NCI-H345 (cell line): ENCODE measurements around the gene IGFN1.
"Not testable (repeated sequence)": the region's sequence is repeated elsewhere in the genome, so short reads cannot be mapped to it uniquely, and the experiment has no call there.

ENCODE experiments used
- DNase-seq: peaks from one replicate; lab custom pipeline; 2025; lab: John Stamatoyannopoulos, UW

IGFN1 gene

DNA sequence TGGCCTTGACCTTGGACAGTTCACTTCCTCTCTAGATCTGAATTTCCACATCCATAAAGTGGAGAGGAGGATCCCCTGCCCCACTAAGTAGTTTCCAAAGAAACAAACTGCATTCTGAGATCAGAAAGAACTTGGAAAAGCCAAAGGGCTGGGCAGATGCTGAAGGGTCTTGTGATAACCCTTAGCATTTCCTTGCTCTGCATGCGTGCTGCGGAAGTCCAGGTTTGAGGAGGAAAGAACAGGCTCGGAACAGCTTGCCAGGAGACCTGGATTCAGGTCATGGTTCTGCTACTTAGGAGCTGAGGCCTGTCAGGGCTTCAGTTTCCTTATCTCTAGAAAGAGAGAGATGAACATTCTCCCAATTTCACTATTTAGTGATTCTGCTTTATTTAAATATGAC is 27.2 kb downstream of the IGFN1 start:
- no peak for DNase-seq

- no peak for DNase-seq
These were observed 27.8 kb downstream of the IGFN1 start for GRCh38 chr1:201218409-201218808.

GRCh38 chr1:201219481-201220387 is 29.1 kb downstream of the IGFN1 start:
- peak; percentile 49 for DNase-seq

GRCh38 chr1:201220388-201220715 is 29.7 kb downstream of the IGFN1 start:
- DNase-seq, result no peak

DNA sequence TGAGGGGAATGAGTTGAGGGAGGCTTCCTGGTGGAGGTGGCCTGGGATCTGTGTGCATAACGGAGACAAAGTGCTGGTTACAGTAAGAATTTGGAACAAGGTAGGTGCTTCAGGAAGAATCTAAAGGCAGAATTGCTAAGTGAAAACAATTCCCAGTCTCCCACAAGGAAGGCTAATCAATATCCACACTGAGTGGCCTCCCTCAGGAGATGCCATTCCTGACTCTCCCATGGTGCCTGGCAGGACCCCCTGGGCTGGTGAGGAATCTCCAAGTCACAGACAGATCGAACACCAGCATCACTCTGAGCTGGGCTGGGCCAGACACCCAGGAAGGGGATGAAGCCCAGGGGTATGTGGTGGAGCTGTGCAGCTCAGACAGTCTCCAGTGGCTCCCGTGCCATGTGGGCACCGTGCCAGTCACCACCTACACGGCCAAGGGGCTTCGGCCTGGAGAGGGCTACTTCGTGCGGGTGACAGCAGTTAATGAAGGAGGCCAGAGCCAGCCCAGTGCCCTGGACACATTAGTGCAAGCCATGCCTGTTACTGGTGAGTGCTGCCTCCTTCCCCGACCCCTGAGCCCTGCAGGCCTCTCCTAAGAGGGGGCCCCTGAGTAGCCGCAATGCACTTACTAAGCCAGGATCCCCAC is 30.7 kb downstream of the IGFN1 start:
- no peak for DNase-seq

GRCh38 chr1:201222125-201222524 is 31.5 kb downstream of the IGFN1 start:
- no peak for DNase-seq

GRCh38 chr1:201223852-201224665 is 33.4 kb downstream of the IGFN1 start:
- DNase-seq, result no peak

- DNase-seq, result no peak
These were observed 34.2 kb downstream of the IGFN1 start for GRCh38 chr1:201224666-201225370.

- DNase-seq, result no peak
These were observed 35.5 kb downstream of the IGFN1 start for GRCh38 chr1:201226178-201226514.

DNA sequence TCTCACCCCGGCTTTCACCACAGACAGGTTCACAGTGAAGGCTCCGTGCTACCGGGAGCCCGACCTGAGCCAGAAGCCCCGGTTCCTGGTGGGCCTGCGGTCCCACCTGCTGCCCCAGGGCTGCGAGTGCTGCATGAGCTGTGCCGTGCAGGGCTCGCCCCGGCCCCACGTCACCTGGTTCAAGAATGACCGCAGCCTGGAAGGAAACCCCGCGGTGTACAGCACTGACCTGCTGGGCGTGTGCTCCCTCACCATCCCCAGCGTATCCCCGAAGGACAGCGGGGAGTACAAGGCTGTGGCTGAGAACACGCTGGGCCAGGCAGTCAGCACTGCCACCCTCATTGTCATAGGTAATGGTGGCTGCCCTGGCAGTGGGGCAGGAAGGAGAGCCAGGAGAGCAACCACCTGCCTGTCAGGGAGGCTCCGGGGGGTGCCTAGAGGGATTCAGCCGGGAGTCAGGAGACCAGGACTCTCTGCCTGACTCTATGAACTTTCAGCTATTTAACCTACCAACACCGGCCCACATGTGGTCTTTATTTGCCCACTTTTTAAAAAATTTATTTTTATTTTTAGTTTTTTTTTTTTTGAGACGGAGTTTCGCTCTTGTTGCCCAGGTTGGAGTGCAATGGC is 36.4 kb downstream of the IGFN1 start:
- no peak for DNase-seq

DNA sequence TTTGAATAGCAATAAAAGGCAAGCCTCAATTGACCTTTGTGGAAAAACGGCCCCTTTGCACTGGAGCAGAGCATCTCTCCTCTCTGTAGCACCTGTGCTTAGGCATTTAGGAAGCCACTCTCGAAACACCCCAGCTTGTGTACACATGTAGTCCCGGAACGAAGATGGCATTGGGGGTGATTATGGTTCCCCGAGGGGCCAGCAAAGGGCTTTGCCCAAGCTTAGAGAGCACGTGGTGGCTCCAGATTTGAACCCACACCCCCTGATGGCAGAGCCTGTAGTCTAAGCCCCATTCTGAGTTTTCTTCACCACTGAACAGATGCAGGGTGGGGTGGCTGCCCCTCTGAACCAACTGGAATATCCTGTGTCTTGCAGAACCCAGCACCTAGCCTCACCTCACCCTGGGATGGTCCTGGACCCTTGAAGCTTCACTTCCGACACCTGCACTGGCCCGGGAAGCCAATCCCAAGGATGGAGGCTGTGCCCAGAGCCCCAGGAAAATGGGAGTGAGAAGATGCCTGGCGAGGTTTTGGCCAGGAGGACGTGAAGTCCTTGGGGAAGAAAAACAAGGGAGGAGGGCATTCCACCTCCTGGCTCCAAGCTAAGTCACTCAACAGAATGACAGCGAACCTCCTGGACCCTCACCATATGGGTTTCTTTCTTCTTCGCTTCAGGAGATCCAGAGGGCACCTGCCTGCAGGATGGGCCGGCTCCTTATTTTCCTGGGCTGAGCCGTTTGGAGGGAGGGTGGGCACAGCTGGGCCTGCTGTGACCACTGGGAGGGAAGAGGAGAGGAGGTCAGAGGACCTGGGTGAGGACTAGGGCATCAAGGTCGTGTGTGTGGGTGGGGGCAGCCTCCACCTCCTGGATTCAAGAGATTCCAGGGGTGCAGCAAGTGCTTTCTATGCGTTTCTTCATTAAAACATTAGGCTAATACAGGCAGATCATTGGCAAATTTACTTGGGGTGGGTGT is 37.7 kb downstream of the IGFN1 start:
- no peak for DNase-seq

DNA sequence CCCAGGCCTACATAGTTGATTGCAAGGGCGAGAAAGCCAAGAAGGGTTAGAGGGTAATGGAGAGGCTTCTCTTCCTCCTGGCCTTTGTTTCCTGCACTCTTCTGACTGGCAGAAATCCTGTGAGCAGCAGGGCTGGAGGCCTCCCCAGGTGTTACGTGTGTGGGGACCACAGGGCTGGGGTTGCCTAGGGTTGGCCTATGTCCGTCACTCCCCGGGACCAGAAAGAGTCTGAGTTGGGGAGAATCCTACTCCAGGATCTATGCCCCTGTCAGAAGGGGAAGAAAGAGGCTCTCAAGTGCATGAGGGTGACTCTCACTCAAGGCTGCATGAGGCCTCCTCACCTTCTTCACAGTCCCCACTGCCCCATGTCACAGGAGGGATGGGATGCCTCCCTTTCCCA is 38.5 kb downstream of the IGFN1 start:
- no peak for DNase-seq

DNA sequence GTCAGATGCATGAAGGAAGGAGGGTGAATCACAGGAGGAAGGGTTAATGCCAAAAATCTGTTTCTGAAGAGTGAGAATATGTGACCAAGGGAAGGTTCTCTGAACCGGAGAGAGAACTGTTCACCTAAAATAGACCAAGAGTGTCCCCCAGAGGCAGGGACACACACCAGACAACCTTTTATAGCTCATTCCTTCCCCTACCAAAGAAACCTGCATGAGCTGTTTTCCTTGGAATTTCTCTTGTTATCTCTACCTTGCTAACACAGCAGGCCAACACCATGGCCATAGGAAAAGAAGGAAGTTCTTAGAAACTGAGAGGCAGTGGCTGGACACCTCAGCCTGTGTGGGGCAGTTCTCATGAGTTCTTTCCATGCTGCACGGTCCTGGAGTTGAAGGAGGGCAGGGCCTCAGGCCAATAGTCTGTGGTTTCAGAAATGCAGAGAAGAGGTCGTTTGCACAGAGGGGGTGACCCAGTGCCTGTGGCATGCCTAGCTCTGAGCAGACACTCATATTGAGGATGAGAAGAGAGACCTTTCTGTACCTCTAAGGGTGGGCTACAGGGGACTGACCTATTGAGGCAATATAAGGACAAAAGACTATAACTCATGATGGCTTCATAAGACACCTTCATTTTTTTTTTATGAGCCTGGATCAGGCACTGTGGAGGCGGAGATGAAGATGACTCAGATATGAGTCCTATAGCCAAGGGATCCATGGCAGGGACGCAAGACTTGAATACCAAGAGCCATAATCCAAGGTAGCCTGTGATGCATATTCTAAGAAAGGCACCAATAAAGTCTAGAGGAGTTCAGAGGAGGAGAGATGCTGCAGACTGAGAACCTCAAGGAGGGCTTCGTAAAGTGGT is 39.4 kb downstream of the IGFN1 start:
- DNase-seq, result no peak

GRCh38 chr1:201230676-201231075 is 40.1 kb downstream of the IGFN1 start:
- DNase-seq, result no peak

GRCh38 chr1:201239646-201240045 is 49.0 kb downstream of the IGFN1 start:
- not testable (repeated sequence) for DNase-seq

DNA sequence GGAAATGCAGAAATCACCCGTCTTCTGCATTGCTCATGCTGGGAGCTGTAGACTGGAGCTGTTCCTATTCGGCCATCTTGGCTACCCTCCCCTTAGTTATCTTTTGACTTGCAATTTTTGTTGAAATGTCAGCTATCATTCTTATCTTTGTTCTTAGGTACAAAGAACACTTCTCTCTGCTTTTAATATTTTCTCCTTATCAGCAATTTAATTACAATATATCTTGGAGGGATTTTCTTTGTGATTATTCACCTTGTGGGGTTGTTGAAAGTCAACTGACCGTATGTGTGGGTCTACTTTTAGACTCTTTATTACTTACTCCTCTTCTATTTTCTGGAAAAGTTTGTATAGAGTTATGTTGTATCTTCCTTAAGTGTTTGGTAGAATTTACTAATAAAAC is 49.5 kb downstream of the IGFN1 start:
- no peak for DNase-seq

- no peak for DNase-seq
These were observed 51.1 kb downstream of the IGFN1 start for GRCh38 chr1:201241736-201242135.

- peak; percentile 68 for DNase-seq
These were observed 54.5 kb downstream of the IGFN1 start for GRCh38 chr1:201245082-201245481.

- DNase-seq, result no peak
These were observed 58.3 kb downstream of the IGFN1 start for GRCh38 chr1:201248721-201249559.
